NCI-H128 (cell line): ENCODE results near the gene CPB1.

Source experiments
- DNase-seq: peaks from one replicate; lab custom pipeline; 2025; ENCODE audit not compliant: unreplicated experiment; lab: John Stamatoyannopoulos, UW

Gene CPB1

GRCh38 chr3:148879256-148879655 is 51.6 kb downstream of the CPB1 start:
- no peak for DNase-seq

- DNase-seq, result no peak
Observed at GRCh38 chr3:148880681-148881080, 53.1 kb downstream of the CPB1 start.

- no peak for DNase-seq
Observed at GRCh38 chr3:148881286-148881685, 53.7 kb downstream of the CPB1 start.

- no peak for DNase-seq
Observed at GRCh38 chr3:148882288-148882687, 54.7 kb downstream of the CPB1 start.

GRCh38 chr3:148883163-148883562 is 55.6 kb downstream of the CPB1 start:
- no peak for DNase-seq

- DNase-seq, result no peak
Observed at GRCh38 chr3:148884261-148884660, 56.6 kb downstream of the CPB1 start.

GRCh38 chr3:148889828-148890227 is 62.2 kb downstream of the CPB1 start:
- DNase-seq, result no peak

GRCh38 chr3:148896062-148896461 is 68.5 kb downstream of the CPB1 start:
- DNase-seq, result no peak

GRCh38 chr3:148901987-148902791 is 74.6 kb downstream of the CPB1 start:
- no peak for DNase-seq

- no peak for DNase-seq
Observed at GRCh38 chr3:148903022-148903442, 75.4 kb downstream of the CPB1 start.

GRCh38 chr3:148903941-148904340 is 76.3 kb downstream of the CPB1 start:
- no peak for DNase-seq

GRCh38 chr3:148906667-148907066 is 79.1 kb downstream of the CPB1 start:
- DNase-seq, result no peak
